ENCODE measurements around the gene ASAP2.
"Not testable (repeated sequence)": the region's sequence is repeated elsewhere in the genome, so short reads cannot be mapped to it uniquely, and the experiment has no call there.

ASAP2 gene

DNA sequence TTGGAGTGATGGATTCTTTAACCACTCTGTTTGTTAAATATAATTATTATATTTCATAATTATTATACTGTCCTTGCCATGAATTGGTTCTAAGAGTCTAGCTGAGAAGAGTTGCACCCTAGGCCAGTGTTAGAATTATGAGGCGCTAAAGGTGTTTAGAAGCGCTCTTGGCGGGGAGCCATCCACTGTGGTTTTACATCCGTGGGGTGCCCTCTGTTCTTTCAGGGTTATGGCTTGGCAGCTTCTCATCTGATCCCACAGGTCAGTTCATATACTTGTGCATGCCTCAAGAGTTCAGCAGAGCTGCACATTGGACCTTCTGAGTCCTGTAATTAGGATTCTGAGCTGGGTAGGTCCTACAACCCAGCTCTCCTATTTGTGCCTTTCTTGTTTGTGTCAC is 9.1 kb downstream of the ASAP2 start:
- DNase-seq (ENCODE audit: low spot score), result no peak
- TF ChIP-seq, protein P1, sequence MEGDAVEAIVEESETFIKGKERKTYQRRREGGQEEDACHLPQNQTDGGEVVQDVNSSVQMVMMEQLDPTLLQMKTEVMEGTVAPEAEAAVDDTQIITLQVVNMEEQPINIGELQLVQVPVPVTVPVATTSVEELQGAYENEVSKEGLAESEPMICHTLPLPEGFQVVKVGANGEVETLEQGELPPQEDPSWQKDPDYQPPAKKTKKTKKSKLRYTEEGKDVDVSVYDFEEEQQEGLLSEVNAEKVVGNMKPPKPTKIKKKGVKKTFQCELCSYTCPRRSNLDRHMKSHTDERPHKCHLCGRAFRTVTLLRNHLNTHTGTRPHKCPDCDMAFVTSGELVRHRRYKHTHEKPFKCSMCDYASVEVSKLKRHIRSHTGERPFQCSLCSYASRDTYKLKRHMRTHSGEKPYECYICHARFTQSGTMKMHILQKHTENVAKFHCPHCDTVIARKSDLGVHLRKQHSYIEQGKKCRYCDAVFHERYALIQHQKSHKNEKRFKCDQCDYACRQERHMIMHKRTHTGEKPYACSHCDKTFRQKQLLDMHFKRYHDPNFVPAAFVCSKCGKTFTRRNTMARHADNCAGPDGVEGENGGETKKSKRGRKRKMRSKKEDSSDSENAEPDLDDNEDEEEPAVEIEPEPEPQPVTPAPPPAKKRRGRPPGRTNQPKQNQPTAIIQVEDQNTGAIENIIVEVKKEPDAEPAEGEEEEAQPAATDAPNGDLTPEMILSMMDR (IDR thresholded peaks at IDR 0.05; ENCODE audit: extremely low read depth, insufficient read depth, missing control alignments), result no peak
- in situ Hi-C loops (cut with MboI; ENCODE audit: low pct_unique_long_range_greater_than_20kb, low sequenced_read_pairs, unreplicated experiment), result no loop called here

DNA sequence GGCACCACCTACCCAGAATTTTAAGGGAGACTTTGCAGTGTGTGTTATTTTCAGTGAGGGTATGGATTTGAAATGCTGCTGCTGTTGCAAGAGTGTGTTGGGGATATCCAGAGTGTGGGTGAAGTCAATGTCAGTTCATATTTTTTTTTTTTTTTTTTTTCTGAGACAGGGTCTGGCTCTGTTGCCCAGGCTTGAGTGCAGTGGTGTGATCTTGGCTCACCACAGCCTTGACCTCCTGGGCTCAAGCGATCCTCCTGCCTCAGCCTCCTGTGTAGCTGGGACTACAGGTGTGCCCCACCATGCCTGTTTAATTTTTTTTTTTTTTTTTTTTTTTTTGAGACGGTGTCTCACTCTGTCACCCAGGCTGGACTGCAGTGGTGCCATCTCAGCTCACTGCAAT is 9.5 kb downstream of the ASAP2 start:
- DNase-seq (ENCODE audit: low spot score); in situ Hi-C loops (cut with MboI; ENCODE audit: low pct_unique_long_range_greater_than_20kb, low sequenced_read_pairs, unreplicated experiment): not testable (repeated sequence)

DNA sequence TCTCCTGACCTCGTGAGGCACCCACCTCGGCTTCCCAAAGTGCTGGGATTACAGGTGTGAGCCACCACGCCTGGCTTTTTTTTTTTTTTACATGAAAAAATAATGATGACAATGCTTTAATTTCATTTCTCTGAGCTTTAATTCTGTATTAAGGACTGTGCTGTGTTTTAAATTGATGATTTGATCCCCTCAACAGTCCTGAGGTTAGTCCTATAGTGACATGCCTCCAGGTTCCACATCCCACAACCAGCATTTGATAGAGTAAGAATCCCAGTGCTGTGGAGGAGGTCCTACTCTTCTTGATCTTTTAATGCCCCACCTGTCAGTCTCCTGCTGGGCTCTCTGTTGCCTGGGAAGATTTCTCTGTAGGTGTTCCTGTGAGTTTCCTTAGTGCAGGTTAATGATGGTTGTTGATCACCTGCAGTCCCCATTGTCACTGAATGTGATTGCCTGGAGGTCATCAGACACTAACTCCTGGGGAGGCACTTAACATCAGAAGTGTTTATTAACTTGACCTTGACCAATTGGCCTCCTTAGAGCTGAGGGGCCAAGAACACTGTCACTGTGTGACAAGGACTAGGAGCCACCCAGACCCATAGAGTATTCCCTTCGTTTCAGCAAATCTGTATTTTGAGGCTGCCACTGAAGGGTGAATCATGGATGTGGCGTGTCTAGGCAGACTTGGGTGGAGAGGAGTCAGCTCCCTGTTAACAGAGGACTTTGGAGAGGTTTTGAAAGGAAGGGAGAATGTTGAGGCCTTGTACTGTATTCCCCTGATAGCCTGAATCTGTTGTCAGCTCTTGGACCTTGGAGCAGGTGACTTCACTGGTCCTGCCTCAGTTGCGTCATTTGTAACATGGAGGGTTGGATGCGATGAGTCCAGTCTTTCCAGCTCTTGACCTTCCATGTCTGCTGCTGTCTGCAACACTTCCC is 11.5 kb downstream of the ASAP2 start:
- TF ChIP-seq, protein P1 (IDR thresholded peaks at IDR 0.05; ENCODE audit: extremely low read depth, insufficient read depth, missing control alignments), result no peak
- DNase-seq (ENCODE audit: low spot score), result no peak
- in situ Hi-C loops (cut with MboI; ENCODE audit: low pct_unique_long_range_greater_than_20kb, low sequenced_read_pairs, unreplicated experiment), result no loop called here

DNA sequence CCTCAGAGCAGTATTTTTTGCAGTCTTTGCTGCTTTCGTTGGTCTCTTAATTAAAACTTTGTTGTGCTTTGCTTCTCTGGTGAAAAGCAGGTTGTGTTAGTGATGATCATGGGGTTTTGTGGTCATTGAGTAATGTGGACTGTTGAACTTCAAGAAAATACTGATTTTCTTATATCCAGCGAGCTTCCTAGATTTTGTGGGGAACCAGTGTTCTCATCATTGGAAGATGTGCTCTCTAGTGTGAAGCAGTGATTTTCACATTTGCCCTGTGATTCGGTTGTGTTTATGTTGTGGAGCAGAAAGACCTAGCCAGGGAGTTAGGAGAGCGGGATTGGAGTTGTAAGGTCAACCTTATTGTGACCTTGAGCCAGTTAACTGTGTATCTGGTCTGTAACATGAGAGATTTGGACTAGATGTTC is 12.4 kb downstream of the ASAP2 start:
- in situ Hi-C loops (cut with MboI; ENCODE audit: low pct_unique_long_range_greater_than_20kb, low sequenced_read_pairs, unreplicated experiment), result no loop called here
- DNase-seq (ENCODE audit: low spot score), result no peak
- TF ChIP-seq, protein P1 (IDR thresholded peaks at IDR 0.05; ENCODE audit: extremely low read depth, insufficient read depth, missing control alignments), result no peak

DNA sequence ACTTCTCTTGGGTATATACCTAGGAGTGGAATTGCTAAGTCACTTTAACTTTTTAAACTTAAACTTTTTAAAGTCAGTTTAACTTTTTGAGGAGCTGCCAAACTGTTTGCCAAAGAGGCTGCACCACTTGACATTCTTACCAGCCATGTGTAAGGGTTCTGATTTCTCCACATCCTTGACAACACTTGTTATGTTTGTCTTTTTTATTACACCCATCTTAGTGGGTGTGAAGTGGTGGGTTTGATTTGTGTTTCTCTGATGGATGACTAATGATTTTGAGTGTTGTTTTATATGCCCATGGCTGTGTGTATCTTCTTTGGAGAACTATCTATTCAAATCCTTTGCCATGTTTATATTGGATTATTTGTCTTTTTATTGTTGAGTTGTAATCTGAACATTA is 13.6 kb downstream of the ASAP2 start:
- in situ Hi-C loops (cut with MboI; ENCODE audit: low pct_unique_long_range_greater_than_20kb, low sequenced_read_pairs, unreplicated experiment), result no loop called here
- TF ChIP-seq, protein P1 (IDR thresholded peaks at IDR 0.05; ENCODE audit: extremely low read depth, insufficient read depth, missing control alignments), result no peak
- DNase-seq (ENCODE audit: low spot score), result no peak

DNA sequence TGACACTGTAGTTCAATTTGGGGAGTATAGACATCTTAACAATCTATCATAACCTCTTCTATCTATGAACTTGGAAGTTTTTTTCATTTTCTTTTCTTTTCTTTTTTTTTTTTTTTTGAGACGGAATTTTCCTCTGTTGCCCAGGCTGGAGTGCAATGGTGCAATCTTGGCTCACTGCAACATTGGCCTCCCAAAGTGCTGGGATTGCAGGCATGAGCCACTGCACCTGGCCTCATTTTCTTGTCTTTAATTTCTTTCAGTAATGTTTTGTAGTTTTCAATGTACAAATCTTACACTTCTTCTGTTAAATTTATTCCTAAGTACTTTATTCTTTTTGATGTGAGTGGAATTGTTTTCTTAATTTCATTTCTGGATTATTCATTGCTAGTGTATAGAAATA is 14.6 kb downstream of the ASAP2 start:
- TF ChIP-seq, protein P1 (IDR thresholded peaks at IDR 0.05; ENCODE audit: extremely low read depth, insufficient read depth, missing control alignments), result no peak
- in situ Hi-C loops (cut with MboI; ENCODE audit: low pct_unique_long_range_greater_than_20kb, low sequenced_read_pairs, unreplicated experiment), result no loop called here
- no peak for DNase-seq (ENCODE audit: low spot score)

DNA sequence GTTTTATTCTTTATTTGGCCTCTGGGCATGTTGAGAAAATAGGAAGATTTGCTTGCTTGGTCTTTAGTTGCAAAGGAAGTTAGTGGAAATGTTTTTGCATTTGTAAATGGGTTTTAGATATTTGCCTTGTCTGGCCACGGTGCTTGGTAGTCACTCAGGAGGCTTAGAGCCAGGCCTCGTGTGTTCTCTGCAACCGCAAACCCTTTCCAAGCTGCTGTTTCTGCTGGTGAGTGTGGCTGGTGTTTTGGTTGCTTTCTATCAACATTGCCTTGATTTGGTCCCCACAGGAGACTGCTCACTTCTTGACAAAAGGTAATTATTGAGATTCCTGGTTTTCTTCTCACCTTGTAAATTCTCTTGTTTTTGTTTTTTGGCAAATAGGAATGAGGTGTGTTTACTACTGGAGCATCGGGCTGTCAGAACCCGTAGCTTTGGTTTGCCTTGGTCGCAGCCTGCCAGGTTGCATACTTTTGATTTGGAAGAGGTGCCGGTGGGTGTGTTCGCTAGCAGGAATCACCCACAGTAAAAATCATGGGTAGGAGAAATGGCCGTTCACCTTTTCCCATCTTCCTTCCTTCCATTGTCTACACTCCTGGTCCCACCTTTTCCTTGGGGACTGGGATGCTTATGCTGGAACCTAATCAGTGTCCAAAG is 15.8 kb downstream of the ASAP2 start:
- in situ Hi-C loops (cut with MboI; ENCODE audit: low pct_unique_long_range_greater_than_20kb, low sequenced_read_pairs, unreplicated experiment), result no loop called here
- TF ChIP-seq, protein P1 (IDR thresholded peaks at IDR 0.05; ENCODE audit: extremely low read depth, insufficient read depth, missing control alignments), result no peak
- DNase-seq (ENCODE audit: low spot score), result no peak

Data from GM13977 (cell line).